Activated naive CD4-positive, alpha-beta T cell treated with anti-CD3 and anti-CD28 coated beads for 36 hours (primary cell): Measurements from ENCODE around the gene SNAP25. TPM values are rescaled to one million over a fixed set of nuclear protein-coding genes. Genes with fewer than 3 reads are reported as not detected.

Source experiments
- CTCF ChIA-PET: fragments of 350-600 bp; sonication (Branson Sonifier 250); formaldehyde crosslinking; loops from one replicate; lab custom pipeline; 2021; ENCODE audit warnings: antibody characterized with exemption; lab: Charles Lee
- DNase-seq: peaks from one replicate; pipeline ENCODE4 v3.0.0-alpha.2; 2020
- H3K27ac Mint-ChIP-seq: one replicate; pipeline ENCODE4 v1.8.0; 2021; ENCODE audit warnings: mild to moderate bottlenecking, mixed read lengths
- H3K27me3 Mint-ChIP-seq: one replicate; pipeline ENCODE4 v1.8.0; 2021; ENCODE audit warnings: low read depth, mixed read lengths
- H3K36me3 Mint-ChIP-seq: one replicate; pipeline ENCODE4 v1.8.0; 2021; ENCODE audit warnings: low read depth, mixed read lengths
- H3K4me1 Mint-ChIP-seq: one replicate; pipeline ENCODE4 v1.8.0; 2021; ENCODE audit warnings: low read depth, mixed read lengths
- H3K4me3 Mint-ChIP-seq: one replicate; pipeline ENCODE4 v1.8.0; 2021; ENCODE audit warnings: mild to moderate bottlenecking, moderate library complexity, mixed read lengths
- H3K9me3 Mint-ChIP-seq: one replicate; pipeline ENCODE4 v1.8.0; 2021; ENCODE audit warnings: mixed read lengths
- intact Hi-C: fragments of 100-400 bp; cut with micrococcal nuclease; formaldehyde crosslinking; loops from one replicate; pipeline ENCODE4 v1.15.1; 2023
- total RNA-seq, 2 experiments: library from RNA; stranded (reverse); gene quantifications; one replicate each; pipeline ENCODE4 v1.2.3, GENCODE V29; 2021

SNAP25 gene
- total RNA-seq, 2 experiments from 2014 or later = not detected

- peaks cover 13% of the 10 kb centered on the region for H3K4me1 Mint-ChIP-seq
- H3K36me3 Mint-ChIP-seq = peaks cover 3% of the 10 kb centered on the region
- no peak overlapping the region for H3K27ac Mint-ChIP-seq
- peaks cover 3% of the 10 kb centered on the region for H3K9me3 Mint-ChIP-seq
- no peak overlapping the region for H3K4me3 Mint-ChIP-seq
- no peak for DNase-seq
- H3K27me3 Mint-ChIP-seq = peaks cover 45% of the 10 kb centered on the region
- CTCF ChIA-PET = no interaction called here
- intact Hi-C loops = loop anchor here (2.0 to 10.0 kb wide), 4 partner anchors 47 to 245 kb away; partner anchors contain the start of genes MKKS and SLX4IP
Observed at GRCh38 chr20:10219993-10220750, 1.5 kb downstream of the SNAP25 start.

- no peak for DNase-seq
- H3K27ac Mint-ChIP-seq = no peak overlapping the region
- H3K27me3 Mint-ChIP-seq = peaks cover 44% of the 10 kb centered on the region
- intact Hi-C loops = no loop called here
- peaks cover 3% of the 10 kb centered on the region for H3K9me3 Mint-ChIP-seq
- H3K4me3 Mint-ChIP-seq = no peak overlapping the region
- CTCF ChIA-PET = no interaction called here
- H3K4me1 Mint-ChIP-seq = peaks cover 13% of the 10 kb centered on the region
- H3K36me3 Mint-ChIP-seq = peaks cover 3% of the 10 kb centered on the region
Observed at GRCh38 chr20:10221021-10221420, 2.4 kb downstream of the SNAP25 start.

- Mint-ChIP-seq H3K27ac (no peak overlapping the region), H3K4me1 (no peaks in the 10 kb centered on the region), H3K27me3 (peaks cover 25% of the 10 kb centered on the region)
Observed at GRCh38 chr20:10225439-10226060, 6.9 kb downstream of the SNAP25 start.

GRCh38 chr20:10228330-10228729 lies 9.7 kb downstream of the SNAP25 start:
- Mint-ChIP-seq H3K27ac (no peak overlapping the region), H3K9me3 (peaks cover 3% of the 10 kb centered on the region), H3K27me3 (peaks cover 14% of the 10 kb centered on the region), H3K36me3 (no peaks in the 10 kb centered on the region), H3K4me3 (no peak overlapping the region), H3K4me1 (no peaks in the 10 kb centered on the region)
- intact Hi-C loops = no loop called here
- CTCF ChIA-PET = interaction anchor here (1.0 kb wide), 1 partner anchor 25 kb away, joined by 3 read pairs; no protein-coding TSS in a partner anchor
- DNase-seq = no peak

More at GRCh38 chr20:10225439-10226060, 6.9 kb downstream of the SNAP25 start:
- CTCF ChIA-PET = interaction anchor here (0.7 kb wide), 1 partner anchor 559 kb away, joined by 3 read pairs; no protein-coding TSS in a partner anchor
- DNase-seq = no peak
- Mint-ChIP-seq H3K9me3 (peaks cover 5% of the 10 kb centered on the region), H3K36me3 (no peaks in the 10 kb centered on the region), H3K4me3 (no peak overlapping the region)
- intact Hi-C loops = no loop called here

GRCh38 chr20:10231290-10231689 lies 12.7 kb downstream of the SNAP25 start:
- no peak overlapping the region for H3K4me3 Mint-ChIP-seq
- H3K9me3 Mint-ChIP-seq = peaks cover 3% of the 10 kb centered on the region
- CTCF ChIA-PET = no interaction called here

GRCh38 chr20:10236540-10237533 lies 18.2 kb downstream of the SNAP25 start:
- no peaks in the 10 kb centered on the region for H3K36me3 Mint-ChIP-seq
- H3K9me3 Mint-ChIP-seq = no peaks in the 10 kb centered on the region
- CTCF ChIA-PET = interaction anchor here (0.7 kb wide), 2 partner anchors 44 to 58 kb away, joined by 3 read pairs; no protein-coding TSS in a partner anchor

More at GRCh38 chr20:10231290-10231689, 12.7 kb downstream of the SNAP25 start:
- intact Hi-C loops = no loop called here
- Mint-ChIP-seq H3K4me1 (no peaks in the 10 kb centered on the region), H3K36me3 (no peaks in the 10 kb centered on the region), H3K27ac (no peak overlapping the region), H3K27me3 (peaks cover 6% of the 10 kb centered on the region)
- DNase-seq = no peak

GRCh38 chr20:10239954-10240353 lies 21.3 kb downstream of the SNAP25 start:
- Mint-ChIP-seq H3K36me3 (no peaks in the 10 kb centered on the region), H3K27me3 (peaks cover 2% of the 10 kb centered on the region), H3K4me3 (no peak overlapping the region), H3K27ac (no peak overlapping the region), H3K4me1 (no peaks in the 10 kb centered on the region), H3K9me3 (no peaks in the 10 kb centered on the region)
- intact Hi-C loops = no loop called here
- DNase-seq = no peak
- CTCF ChIA-PET = no interaction called here

More at GRCh38 chr20:10236540-10237533, 18.2 kb downstream of the SNAP25 start:
- no peaks in the 10 kb centered on the region for H3K4me1 Mint-ChIP-seq
- no peak overlapping the region for H3K27ac Mint-ChIP-seq
- DNase-seq = no peak
- H3K4me3 Mint-ChIP-seq = no peak overlapping the region
- intact Hi-C loops = no loop called here
- H3K27me3 Mint-ChIP-seq = peaks cover 2% of the 10 kb centered on the region

GRCh38 chr20:10240655-10241054 lies 22.0 kb downstream of the SNAP25 start:
- CTCF ChIA-PET = no interaction called here
- Mint-ChIP-seq H3K9me3 (no peaks in the 10 kb centered on the region), H3K36me3 (no peaks in the 10 kb centered on the region), H3K4me3 (no peak overlapping the region), H3K27me3 (peaks cover 2% of the 10 kb centered on the region), H3K4me1 (no peaks in the 10 kb centered on the region), H3K27ac (no peak overlapping the region)
- no peak for DNase-seq
- intact Hi-C loops = no loop called here

- CTCF ChIA-PET = no interaction called here
- Mint-ChIP-seq H3K36me3 (no peaks in the 10 kb centered on the region), H3K4me1 (no peaks in the 10 kb centered on the region), H3K4me3 (no peak overlapping the region), H3K27ac (no peak overlapping the region), H3K9me3 (no peaks in the 10 kb centered on the region), H3K27me3 (peaks cover 2% of the 10 kb centered on the region)
- intact Hi-C loops = no loop called here
- DNase-seq = no peak
Observed at GRCh38 chr20:10242166-10242565, 23.5 kb downstream of the SNAP25 start.

GRCh38 chr20:10247440-10247839 lies 28.8 kb downstream of the SNAP25 start:
- Mint-ChIP-seq H3K4me1 (no peaks in the 10 kb centered on the region), H3K27ac (no peak overlapping the region), H3K4me3 (no peak overlapping the region), H3K9me3 (no peaks in the 10 kb centered on the region), H3K27me3 (no peaks in the 10 kb centered on the region), H3K36me3 (no peaks in the 10 kb centered on the region)
- CTCF ChIA-PET = interaction anchor here (1.1 kb wide), 1 partner anchor 15 kb away, joined by 3 read pairs; no protein-coding TSS in a partner anchor
- no peak for DNase-seq
- intact Hi-C loops = no loop called here

GRCh38 chr20:10249048-10249770 lies 30.6 kb downstream of the SNAP25 start:
- no peak for DNase-seq
- H3K27me3 Mint-ChIP-seq = no peaks in the 10 kb centered on the region
- H3K9me3 Mint-ChIP-seq = no peaks in the 10 kb centered on the region
- intact Hi-C loops = no loop called here
- CTCF ChIA-PET = no interaction called here
- H3K4me3 Mint-ChIP-seq = no peak overlapping the region
- no peaks in the 10 kb centered on the region for H3K4me1 Mint-ChIP-seq
- no peaks in the 10 kb centered on the region for H3K36me3 Mint-ChIP-seq
- H3K27ac Mint-ChIP-seq = no peak overlapping the region
